ENCODE measurements around the gene HOXD11.
A peak's percentile ranks its signal among the peaks of the same experiment; 100 is the strongest.

HOXD11 gene

DNA sequence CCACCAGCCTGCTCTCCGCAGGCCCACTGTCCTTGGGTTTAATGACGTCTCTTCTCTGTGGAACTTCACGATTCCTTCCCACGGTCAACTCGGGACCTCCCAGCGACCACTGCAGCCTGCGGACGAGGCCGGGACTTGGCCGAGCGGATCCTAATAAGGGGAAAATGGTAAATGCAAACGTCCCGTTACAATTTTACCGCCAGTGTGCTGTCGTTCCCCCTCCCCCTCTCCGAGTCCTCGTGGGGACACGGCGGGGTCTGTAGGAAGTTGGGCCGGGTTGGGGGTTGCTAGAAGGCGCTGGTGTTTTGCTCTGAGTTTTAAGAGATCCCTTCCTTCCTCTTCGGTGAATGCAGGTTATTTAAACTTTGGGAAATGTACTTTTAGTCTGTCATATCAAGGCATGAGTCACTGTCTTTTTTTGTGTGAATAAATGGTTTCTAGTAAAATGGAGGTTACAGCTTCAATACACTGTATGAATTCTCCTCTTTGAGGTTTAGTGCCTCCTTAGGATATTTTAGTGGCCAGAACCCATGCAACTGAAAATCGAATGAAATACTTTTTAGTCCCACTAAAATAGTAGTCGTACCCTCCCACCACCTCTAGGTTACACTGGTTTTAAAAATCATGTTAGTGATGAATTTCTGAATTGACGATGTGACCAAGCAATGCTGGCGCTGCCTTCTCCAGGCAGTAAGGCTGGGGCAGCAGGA, 2.3 kb downstream of the HOXD11 start:
- no peak for DNase-seq (ENCODE audit: low spot score)
- TF ChIP-seq, protein P1, sequence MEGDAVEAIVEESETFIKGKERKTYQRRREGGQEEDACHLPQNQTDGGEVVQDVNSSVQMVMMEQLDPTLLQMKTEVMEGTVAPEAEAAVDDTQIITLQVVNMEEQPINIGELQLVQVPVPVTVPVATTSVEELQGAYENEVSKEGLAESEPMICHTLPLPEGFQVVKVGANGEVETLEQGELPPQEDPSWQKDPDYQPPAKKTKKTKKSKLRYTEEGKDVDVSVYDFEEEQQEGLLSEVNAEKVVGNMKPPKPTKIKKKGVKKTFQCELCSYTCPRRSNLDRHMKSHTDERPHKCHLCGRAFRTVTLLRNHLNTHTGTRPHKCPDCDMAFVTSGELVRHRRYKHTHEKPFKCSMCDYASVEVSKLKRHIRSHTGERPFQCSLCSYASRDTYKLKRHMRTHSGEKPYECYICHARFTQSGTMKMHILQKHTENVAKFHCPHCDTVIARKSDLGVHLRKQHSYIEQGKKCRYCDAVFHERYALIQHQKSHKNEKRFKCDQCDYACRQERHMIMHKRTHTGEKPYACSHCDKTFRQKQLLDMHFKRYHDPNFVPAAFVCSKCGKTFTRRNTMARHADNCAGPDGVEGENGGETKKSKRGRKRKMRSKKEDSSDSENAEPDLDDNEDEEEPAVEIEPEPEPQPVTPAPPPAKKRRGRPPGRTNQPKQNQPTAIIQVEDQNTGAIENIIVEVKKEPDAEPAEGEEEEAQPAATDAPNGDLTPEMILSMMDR (IDR thresholded peaks at IDR 0.05) = no peak
- Histone ChIP-seq H3K27ac (no peak overlapping the region), H3K4me3 (peak overlapping the region; percentile 36)

DNA sequence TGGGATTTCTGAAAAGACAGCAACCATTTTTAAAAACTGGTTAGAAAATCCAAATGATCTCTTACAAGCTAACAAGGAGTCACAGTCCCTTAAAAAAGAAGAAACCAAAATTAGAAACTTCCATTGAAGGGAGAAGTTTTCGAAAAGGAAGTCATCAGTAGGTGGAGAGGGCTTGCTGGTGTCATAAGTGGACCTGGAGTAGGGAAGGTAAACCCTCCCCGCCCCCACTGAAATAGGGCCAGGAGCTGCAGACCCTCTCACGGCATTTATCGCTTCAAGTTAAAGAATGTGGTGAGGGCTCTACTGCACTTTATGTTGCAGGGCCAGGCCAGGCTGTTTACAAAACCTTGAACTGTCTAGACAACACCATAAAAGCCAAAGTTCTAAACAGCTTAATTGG, 2.9 kb downstream of the HOXD11 start:
- TF ChIP-seq, protein P1 (IDR thresholded peaks at IDR 0.05) = no peak
- no peak for DNase-seq (ENCODE audit: low spot score)
- Histone ChIP-seq H3K27ac (no peak overlapping the region), H3K4me3 (no peak overlapping the region)

DNA sequence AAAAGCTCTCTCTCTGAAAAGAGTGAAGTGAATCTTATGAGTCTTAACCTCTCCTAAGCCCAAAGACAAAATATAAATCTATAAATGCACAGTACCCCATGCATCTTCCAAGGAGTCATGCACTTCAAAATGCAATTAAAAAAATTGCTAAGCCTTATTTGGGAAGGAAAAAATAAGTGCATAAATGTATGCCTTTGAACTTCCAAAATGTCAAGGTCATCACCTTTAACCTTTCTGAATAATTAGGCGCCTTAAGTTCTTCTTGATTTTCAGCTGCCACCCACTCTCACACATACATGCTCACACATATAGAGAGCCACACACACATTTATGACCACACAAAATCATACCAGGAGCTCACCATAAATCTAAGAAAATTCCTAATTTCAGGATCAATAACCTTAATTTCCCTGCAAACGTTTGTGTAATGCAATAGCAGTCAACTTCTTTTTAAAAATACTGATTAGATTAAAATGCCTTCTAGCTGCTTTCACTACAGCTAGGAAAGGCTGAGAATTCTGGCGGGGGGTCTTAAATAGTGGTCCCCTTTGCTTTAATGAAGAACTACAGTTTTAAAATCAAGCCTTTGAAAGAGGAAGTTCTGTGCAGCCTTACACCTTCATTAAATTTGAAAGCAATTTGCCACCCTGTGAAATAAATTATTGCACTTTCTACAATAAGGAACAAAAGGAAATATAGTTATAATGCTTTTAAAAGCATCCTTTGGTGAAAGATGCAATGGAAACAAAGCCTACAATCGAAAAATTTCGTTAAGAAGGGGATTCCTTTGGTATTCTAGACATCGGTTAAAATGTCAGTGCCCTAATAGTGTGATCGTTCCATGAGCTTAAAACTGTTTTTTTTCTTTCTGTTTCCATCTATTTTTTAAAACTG, 3.6 kb downstream of the HOXD11 start:
- Histone ChIP-seq H3K27ac (no peak overlapping the region), H3K4me3 (no peak overlapping the region)
- DNase-seq (ENCODE audit: low spot score) = no peak
- TF ChIP-seq, protein P1 (IDR thresholded peaks at IDR 0.05) = no peak

DNA sequence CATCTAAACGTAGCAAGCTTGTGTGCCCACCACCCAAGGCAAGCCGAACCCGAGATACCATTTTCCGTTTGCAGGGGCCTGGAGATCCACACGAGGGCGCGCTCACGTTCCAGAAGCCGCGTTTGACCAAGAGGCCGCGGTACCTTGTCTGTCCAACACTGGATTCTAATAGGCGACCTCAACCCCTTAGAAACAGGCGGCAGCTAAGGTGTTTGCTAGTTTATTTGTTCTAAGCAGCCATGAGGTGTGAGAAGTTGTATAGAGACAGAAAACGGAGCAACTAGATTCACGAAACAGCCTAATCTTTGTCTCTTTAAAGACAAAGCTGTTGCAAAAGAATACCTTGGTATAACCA, 4.2 kb downstream of the HOXD11 start:
- Histone ChIP-seq H3K4me3 (no peak overlapping the region), H3K27ac (no peak overlapping the region)
- DNase-seq (ENCODE audit: low spot score) = no peak
- TF ChIP-seq, protein P1 (IDR thresholded peaks at IDR 0.05) = no peak

DNA sequence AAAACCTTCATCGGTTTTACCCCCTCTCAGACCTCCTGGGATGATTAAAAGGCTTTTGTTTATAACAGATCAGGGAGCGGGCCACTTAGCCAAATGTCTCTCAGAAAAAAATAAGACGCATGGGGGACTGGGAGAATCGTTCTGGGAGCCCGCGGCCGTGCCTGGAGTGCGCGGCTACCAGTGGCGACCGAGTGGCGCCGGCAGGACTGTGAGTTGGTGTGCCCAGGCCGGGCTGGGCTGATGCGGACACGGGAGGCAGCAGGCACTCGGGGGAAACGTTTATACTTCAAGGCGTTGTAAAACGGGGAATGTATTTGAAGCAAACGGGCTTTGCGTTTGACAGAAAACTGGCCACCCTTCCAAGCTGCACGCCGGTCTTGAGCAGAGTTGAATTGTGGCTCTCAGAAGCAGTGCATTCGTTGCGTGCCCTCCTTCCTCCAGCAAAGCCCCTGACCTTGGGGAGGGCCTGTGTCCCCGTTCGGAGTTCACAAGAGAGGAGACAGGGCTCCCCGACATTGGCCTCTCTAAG, 4.8 kb downstream of the HOXD11 start:
- H3K4me3 ChIP-seq = no peak overlapping the region
- TF ChIP-seq, protein P1 (IDR thresholded peaks at IDR 0.05) = no peak

DNA sequence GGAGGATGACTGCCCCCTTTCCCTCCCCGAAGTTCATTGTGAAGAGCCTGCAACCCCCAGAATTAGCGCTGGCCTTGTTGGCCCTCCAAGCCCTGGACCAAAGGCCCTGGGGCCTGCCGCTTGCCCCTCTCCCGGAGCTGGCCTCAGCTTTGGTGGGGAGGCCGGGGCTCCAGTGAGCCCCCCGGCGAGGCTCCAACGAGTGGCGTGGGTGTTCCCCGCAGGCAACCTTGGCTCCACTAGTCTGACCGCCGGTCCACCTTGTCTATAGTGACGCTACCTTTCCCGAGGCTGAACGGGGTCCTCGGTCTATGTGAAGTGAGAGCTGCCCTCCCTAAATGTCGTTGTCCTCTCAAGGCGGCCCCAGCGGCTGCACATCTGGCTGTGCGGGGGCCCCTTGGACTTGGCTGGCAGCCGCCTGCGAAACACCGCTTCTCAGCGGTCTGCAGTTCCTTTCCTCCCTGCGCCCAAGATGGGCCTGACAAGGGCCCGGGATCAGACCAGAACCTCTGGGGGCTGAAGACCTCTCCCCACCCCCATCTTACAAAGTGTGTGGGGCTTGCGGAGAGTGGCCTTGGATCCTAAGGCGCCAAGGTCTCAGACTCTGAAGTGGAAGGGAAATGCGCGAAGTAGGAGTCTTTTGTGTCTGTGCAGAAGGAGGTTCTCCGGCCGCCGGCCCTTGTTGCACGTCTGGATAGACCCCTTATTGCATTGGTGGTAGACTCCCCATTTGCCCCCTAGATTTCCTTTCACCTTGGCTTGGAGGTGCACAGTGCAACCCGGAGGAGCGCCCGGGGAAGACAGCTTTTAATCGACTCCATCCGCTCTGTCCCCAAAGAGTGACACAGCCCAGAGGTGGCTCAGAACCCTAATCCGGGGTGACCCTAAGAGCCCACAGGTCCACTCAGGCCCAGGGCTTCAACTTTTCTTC, 5.6 kb downstream of the HOXD11 start:
- H3K27ac ChIP-seq = no peak overlapping the region
- DNase-seq (ENCODE audit: low spot score) = no peak
- TF ChIP-seq, protein P1 (IDR thresholded peaks at IDR 0.05) = no peak
- H3K4me3 ChIP-seq = no peak overlapping the region

More for the DNA sequence above, 4.8 kb downstream of the HOXD11 start:
- no peak for DNase-seq (ENCODE audit: low spot score)
- H3K27ac ChIP-seq = no peak overlapping the region

Measured in coronary artery (tissue), 2 donors.